Stimulated activated CD8-positive, alpha-beta memory T cell treated with anti-CD3 and anti-CD28 coated beads, Interleukin-2, amount 100 ng/mL, for 48 hours (primary cell): ENCODE data around the gene ZNF484.
"Not testable (repeated sequence)": the region's sequence is repeated elsewhere in the genome, so short reads cannot be mapped to it uniquely, and the experiment has no call there.

Experiments used
- DNase-seq, 2 donors: peaks; one replicate each; pipeline ENCODE4 v3.0.0-alpha.2; 2020; ENCODE audit warnings: low read depth in 2 of 2

ZNF484 gene

DNA sequence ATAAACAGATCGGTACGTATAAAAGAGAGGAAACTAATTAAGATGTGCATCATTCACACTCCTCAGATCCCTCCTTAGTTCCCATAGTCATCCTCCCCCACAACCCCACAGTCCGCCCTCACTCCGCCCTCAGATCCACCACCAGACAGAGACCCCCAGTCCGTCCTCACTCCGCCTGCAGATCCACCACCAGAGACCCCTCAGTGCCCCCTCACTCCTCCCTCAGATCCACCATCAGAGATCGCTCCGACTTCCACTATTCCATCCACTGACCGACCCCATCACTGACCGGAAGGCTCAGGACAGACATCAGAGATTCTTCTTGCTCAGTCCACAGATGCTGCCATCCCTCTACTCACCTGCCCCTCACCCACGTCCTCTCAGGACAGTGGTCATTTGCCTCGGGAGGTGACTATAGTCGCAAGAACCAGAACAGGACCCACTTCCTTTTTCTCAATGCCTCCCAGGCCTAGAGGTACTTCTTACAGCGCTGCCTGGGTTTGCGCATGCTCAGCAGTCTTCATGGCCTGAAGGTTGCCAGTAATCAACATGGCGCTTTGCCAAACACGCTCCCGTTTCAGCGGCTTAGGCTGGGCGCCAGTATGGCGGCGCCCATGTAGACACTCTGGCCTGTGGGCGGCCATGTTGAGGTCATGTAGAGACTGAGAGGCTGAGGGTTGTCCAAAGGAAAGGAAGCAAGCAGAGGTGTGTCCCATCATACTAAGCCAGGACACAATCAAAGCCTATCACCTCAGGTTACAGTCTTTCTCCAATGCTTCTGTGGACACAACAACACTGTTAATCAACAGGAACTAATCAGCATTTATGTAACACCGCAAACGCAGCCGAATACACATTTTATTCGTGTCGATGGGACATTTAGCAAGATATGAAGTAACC lies at the start of gene ZNF484:
Gene ZNF484 (minus strand): TSS at position 508 of the 900 bp plus-strand sequence. CDS start 3,009 bp downstream, outside the sequence.
- DNase-seq = peak; percentile 93 to 95

DNA sequence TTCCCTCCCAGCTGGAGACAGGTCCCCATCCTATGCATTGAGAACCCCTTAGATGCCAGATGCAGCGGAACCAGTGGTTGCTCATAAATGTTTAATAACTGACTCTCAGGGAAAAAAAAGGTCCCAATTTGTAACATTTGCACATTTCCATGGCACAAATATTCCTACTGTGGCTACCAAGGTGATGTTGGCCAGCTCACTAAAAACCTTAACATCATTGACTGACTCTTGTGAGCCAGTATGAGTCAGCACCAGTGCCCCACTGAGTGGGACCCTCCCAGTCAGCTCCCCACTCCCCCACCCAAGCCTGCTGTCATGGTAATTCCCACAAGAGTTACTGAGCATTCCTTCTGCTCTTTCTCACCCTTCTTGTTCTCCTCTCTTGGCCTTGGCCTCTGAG lies 42.6 kb upstream of the ZNF484 start:
- no peak for DNase-seq

DNA sequence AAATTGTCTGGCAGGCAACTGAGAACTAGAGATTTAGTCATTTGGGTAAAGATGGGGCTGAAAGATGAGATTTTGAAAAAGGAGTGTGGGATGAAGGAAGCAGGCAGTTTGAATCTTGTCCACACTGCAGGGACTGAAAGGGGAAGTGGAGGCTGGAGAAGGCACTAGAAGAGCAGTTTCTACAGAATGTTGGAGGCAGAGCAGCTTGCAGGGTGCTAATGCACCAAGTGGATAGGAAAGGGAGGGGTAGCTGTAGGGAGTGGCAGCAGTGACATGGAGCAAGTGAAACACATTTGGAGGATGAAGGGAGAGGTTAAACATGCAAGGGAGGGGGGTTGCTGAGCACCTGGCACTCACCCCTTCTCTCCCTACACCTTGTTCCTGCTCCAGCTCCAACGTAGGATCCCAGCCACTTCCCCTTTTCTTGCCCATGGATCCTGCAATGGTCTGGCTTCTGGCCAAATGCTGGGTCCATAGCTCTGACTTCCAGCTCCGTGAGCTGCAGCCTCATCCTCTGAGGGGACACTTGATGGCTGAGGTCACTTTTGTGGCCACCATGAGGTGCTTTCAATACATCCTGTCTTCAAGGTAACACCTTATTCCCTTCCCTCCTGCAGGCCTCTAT lies 39.5 kb upstream of the ZNF484 start:
- no peak for DNase-seq

DNA sequence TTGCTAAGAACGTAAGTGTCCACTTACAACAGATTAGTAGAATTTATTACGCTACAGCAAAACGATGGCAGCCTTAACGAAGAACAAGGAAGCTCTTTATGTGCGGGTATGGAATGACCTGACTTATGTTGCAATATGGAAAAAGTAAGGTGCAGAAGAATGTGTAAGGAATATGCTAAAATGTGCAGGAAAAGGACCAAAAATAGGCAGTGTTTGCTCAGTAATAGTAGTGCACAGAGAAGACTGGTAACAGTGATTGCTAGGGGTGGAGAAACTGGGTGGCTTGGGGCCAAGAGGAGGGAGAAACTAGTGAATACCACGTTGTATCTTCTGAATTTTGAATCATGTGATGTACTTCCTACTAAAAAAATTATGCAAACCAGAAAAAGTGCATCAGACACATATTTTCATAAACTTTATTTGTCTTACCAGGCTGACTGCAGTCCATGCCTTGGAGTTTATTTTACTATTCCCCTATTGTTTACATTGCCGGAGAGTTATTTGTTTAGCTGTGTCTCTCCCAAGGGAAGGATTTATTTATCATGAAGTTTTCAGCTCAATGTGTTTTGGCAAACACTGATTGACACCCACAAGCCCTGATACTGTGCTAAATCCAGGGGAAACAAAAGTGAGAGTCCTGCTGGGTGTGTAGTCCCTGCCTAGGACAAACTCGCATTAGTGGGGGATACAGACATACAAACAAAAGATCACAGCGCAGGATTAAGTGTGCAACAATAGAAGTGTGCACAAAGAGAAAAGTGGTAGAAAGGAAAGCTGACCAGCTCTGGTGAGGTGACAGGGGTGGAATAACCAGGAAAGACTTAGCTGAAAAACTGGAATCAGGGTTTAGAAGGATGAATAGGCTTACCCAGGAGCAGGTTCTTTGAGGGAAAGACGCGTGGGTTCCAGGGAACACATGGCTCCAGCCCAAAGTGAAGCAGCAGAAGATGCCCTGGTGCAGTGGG lies 34.0 kb upstream of the ZNF484 start:
- no peak for DNase-seq

DNA sequence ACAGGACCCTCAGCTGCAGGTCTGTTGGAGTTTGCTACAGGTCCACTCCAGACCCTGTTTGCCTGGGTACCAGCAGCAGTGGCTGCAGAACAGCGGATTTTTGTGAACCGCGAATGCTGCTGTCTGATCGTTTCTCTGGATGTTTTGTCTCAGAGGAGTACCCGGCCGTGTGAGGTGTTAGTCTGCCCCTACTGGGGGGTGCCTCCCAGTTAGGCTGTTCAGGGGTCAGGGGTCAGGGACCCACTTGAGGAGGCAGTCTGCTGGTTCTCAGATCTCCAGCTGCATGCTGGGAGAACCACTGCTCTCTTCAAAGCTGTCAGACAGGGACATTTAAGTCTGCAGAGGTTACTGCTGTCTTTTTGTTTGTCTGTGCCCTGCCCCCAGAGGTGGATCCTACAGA lies 27.3 kb upstream of the ZNF484 start:
- not testable (repeated sequence) for DNase-seq

DNA sequence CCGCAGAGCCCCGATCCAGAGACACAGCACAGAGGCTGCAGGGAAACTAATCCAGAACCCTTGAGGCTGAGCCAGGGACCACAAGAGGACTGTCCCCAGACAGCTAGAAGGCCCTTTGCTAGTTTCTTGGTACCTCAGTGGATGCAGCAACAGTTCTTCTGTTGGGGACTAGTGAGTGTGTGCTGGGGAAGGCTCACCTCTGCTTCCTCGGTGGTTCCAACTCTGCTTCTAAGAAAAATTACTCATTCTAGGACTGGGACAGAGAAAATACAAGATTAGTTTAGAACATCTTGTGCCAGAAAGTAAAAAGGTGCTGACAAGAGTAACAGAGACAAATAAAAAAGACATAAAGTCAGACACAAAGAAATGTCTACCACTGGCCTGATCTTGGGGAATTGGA lies 19.5 kb upstream of the ZNF484 start:
- no peak for DNase-seq

DNA sequence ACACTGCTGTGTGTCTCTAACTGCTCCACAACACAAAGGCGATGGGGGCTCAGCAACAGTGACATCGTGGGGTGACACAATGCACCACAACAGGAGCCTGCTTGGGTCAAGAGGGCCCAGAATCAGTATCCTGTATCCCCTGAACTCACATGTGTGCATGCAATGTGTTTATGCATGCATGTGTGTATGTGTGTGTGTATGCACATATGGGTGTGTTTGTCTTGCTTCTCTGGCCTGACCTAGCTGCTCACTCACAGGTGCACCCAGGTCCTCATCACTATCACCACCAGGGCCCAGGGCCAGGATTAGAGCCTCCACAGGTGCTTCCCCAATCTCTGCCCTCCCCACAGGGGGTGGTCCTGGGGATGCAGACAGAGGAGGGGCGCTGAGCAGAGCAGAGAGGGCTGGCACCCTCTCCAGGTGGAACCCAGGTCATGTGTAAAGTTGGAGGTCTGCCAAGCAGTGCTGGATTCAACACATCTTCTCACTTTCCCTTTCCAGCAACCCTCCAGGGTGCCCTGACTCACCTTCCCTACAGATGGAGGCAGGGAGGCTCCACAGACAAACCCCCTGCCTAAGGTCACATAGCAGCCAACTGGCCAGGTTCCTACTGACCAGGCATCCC lies 18.1 kb upstream of the ZNF484 start:
- no peak for DNase-seq

DNA sequence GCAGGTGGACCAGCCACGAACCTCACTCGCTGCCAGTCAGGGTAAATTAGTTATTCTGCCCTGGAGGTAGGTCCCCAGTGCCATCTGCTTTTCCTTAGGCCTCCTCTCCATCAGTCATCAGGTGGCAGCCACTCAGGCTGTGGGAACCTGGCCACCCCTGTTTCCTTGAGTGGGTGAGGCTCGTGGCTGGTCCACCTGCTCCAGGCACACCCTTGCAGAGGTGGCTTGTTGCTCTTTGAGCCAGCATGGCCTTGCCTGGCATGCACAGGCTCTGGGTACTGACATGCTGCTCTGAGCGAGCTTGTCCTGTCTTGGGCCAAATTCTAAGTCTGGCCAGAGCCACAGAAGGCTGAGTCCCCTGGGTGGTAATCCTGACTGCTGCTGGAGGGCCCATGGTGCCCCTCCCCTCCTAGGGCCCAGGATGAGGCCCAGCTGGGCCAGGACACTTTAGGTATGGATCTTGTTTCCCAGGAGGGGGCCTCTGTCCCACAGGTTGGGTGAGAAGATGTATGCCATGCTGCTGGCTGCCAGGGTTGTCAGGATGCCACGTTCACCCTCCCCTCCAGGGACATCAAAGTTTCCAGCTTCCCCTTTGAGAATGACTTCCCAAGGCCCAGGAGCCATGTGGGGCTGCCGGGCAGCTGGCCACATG lies 17.0 kb upstream of the ZNF484 start:
- DNase-seq = no peak

DNA sequence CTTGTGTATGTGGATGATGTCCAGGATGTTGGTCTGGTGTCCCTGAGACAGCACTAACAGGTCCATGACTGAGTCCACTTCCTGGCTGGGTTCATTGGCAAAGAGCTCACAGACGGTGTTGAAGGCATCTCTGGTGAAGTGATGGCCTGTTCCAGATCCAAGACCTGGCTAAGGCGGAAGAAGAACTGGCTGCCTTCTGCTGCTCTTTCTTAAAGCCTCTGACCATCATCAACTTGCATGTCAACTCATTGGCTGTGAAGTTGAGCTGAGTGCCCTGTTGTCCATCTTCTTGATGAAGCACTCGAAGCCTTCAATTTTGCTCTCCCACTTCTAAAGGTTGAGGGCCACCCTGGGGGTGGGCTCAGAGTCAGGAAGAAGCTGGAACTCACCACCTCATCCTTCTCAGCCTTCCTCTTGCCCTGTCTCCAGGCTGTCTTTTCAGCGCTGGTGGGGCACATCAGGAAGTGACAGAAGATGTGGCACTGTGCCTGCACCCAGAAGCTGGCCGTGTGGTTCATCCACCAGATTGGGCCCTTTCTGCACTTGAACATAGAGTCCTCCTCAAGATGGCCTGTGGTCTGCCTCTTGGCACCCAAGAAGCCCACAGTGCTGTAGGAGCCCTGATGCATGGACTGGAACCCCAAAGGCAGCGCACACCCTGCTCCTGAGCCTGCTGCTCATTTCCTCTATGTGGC lies 16.2 kb upstream of the ZNF484 start:
- DNase-seq = not testable (repeated sequence)

DNA sequence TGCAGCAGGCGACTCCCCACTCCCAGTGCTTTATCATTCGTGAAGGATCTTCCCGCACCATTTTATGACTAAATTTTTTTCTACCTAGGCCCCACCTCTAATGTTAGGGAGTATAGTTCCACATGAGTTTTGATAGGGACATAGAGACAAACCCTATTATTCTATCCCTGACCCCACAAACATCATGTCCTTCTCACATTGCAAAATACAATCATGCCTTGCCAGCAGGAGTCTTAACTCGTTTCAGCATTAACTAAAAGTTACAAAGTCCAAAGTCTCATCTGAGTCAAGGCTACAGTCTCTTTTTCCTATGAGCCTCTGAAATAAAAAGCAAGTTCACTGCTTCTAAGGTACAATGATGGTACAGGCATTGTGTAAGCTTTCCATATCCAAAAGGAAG lies 14.4 kb upstream of the ZNF484 start:
- not testable (repeated sequence) for DNase-seq

DNA sequence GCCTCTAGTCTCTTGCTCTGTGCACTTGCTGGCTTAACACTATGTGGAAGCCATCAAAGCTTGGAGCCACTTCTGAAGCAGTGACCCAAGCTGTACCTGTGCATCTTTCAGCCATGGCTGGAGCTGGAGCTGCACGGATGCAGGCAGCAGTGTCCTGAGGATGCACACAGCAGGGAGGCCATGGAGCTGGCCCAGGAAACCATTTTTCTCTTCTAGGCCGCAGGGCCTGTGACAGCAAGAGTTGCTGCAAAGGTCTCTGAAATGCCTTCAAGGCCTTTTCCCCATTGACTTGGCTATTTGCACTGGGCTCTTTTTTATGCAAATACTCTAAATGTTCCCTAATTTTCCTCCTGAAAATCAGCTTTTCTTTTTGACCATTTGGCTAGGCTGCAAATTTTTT lies 12.9 kb upstream of the ZNF484 start:
- no peak for DNase-seq

DNA sequence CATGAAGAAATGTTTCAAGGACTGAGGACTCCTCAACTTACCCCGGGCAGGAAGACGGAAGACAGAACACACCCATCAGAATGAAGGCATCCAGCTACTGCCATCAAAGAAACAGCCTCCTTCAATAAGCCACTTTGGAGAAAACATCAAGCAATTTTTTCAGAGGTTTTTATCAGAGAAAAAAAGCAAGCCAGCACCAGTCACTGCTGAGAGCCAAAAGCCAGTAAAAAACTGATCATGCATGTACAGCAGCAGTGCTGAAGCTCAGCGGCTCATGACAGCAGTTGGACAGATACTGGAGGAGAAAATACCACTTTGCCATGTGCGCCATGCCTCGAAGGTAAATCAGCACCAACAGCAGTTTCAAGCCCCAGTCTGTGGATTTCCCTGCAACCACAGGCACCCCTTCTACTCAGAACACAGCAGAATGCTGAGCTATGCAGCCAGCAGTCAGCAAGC lies 10.1 kb upstream of the ZNF484 start:
- DNase-seq = no peak

DNA sequence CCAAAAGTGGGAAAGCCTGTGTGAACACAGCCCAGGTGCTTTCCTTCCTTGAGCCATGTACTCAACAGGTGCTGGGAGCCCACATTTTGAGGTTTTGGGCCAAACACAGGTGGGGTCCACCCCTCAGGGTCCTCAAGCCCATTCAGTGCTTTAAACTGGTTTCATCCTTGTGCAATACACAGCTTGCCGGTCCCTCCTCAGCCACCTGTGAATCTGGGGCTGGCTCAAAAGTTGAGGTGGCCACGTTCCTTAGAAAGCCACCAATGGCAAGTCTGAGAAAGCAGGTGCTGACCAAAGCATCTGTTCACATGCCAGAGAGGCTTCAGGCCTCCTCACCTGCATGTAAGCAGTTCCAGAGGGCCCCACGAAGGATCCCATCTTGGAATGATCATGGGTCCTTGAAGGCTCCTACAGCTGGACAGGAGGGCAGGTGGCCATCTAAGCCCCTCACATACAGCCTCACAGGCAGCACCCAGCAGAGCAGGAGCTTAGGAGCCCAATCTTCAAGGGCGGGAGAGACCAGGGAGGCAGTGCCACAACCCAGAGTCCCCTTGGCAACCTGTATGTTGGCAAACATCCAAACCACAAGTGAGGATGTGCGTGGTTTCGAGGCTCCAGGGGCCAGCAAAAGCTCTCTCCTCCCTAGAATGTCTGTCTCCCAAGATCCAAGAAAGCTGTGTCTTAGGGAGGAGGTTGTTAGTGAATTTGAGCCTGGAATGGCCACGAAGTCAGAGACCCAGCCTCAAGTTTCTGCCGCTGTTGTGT lies 9.2 kb upstream of the ZNF484 start:
- DNase-seq = not testable (repeated sequence)

DNA sequence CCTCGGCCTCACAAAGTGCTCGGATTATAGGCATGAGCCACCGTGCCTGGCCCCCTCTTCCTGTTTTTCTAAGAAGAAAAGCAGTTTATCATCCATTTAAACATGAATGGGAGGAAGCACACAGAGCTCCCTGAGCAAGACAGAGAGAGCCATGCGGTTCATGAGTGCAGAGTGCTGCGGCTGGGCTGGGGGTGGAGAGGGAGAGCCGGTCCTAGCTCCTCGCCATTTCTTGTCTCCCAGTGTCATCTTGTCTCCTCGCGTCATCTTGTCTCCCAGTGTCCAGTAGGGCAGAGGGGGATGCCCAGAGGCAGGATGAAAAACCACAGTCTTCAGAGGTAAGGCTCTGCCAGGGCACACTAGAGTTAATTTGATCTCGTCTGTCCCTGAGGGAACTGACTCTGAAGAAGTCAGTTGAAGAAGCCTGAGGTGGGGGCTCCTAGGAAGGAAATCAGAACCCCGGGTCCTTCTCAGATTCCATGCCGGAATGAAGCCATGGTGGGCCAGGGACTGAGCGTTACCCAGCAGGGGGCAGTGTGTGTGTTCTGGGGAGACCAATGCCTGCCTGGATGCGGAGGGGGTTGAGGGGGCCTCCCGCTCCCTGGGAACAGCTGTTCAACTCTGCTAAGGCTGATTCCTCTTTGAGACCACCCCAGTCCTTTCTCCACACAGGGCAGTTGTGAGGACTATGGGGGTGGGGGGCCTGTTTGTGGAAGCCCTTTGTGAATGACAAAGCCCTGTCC lies 6.0 kb upstream of the ZNF484 start:
- DNase-seq = not testable (repeated sequence)

DNA sequence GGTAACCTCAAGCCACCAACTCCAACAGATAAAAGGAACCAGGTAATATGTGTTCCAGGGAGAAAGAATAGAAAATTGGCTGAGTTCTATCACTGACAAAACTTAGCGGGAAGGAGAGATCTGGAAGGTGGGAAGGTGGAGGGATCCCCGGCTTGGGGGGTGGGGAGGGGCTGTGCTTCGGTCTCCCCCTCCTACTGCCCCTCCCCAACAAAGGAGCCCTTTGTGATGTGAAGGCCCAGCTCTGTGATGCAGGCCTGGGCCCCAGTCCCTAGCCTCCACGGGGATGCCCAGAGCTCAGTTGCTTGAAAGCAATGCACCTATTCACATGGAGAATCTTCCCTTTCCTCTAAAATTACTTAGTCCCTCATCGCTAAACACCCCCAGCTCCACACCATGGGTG lies 4.4 kb upstream of the ZNF484 start:
- no peak for DNase-seq

DNA sequence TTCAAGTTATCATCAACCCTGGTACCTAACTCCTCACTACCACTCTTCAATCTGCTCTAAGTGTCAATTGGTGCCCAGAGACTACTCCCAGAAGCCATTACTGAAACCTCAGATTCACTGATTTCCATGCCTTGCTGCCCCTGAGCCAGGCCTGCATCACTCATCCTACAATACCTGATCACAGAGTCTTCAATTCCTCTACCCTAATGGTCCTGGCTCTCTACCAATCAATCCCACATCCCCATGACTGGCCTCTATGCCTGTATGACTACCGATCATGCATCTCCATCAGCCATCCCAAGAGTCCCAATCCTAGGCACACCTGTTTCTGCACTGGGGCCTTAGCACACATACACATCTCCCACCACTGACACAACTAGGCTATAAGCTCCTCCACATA lies 2.5 kb downstream of the ZNF484 start:
- DNase-seq = no peak

DNA sequence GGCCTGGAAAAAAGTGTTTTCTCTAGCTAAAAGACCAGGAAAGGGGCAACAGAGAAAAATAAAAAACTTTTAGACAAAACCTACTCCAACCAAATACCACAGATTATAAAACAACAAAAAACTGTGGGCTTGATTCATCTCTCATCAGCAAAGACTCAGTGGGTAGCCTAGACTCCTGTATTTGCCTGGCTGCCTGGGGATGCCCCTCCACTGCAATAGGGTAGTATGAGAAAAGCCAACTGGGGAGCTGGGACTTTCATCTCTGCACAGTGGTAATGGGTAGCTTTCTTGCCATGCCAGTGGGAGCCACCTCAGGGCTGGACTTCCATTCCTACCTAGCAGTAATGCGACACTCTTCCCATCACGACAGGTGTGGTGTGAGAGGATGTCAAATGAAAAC lies 7.5 kb downstream of the ZNF484 start:
- DNase-seq = no peak

DNA sequence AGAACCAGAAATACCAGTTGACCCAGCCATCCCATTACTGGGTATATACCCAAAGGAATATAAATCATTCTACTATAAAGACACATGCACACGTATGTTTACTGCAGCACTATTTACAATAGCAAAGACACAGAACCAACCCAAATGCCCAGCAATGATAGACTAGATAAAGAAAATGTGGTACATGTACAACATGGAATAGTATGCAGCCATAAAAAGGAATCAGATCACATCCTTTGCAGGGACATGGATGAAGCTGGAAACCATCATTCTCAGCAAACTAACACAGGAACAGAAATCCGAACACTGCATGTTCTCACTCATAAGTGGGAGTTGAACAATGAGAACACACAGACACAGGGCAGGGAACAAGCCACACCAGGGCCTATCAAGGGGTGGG lies 11.2 kb downstream of the ZNF484 start:
- DNase-seq = not testable (repeated sequence)

DNA sequence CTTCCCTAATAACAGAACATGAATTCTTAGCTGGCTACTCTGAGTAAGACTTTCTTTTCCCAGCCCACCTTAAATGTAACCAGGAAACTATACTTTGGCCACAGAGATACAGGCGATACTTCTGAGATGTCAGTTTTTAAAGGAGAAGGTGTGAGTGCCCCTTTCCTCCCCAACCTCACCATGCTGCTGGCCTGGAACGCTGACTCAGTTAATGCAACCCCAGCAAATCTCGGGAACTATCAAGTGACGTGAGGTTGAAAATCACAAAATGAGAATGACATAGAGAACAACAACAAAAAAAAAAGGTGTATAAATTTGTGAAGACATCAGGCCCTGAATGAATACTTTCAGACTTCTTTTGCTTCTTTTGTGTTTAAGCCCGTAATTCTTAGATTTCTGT lies 13.7 kb downstream of the ZNF484 start:
- DNase-seq = no peak
